RWPE1 (cell line): ENCODE results near the gene OSBPL9.
A peak's percentile ranks its signal among the peaks of the same experiment; 100 is the strongest.
"Not testable (repeated sequence)": the region's sequence is repeated elsewhere in the genome, so short reads cannot be mapped to it uniquely, and the experiment has no call there.

Experiments used
- CTCF ChIA-PET: fragments of 350-600 bp; sonication (Branson Sonifier 250); formaldehyde crosslinking; extraction: SDS; loops from one replicate; lab custom pipeline; 2021; lab: Yijun Ruan, JAX
- POLR2A ChIA-PET: fragments of 400-600 bp; formaldehyde crosslinking; extraction: SDS; loops from one replicate; lab custom pipeline; 2020; ENCODE audit warnings: antibody characterized with exemption; ENCODE audit not compliant: low non-redundant PET; lab: Yijun Ruan, JAX
- DNase-seq: peaks from one replicate; pipeline ENCODE4 v3.0.0; 2012; ENCODE audit warnings: low spot score
- H3K27ac ChIP-seq: fragments of 450-650 bp; 2 replicates; pipeline ENCODE4 v1.5.1; 2017
- TF ChIP-seq, protein P1 (sequence below): fragments of 450-650 bp; conservative IDR thresholded peaks from 2 replicates; pipeline ENCODE4 v1.5.1; 2017; ENCODE audit warnings: low read depth, mild to moderate bottlenecking

The OSBPL9 gene

GRCh38 chr1:51644020-51644419, 27.1 kb downstream of the OSBPL9 start:
- DNase-seq = no peak
- ChIA-PET CTCF (interaction anchor here (0.6 kb wide), 1 partner anchor 108 kb away, joined by 4 read pairs; no protein-coding TSS in a partner anchor), POLR2A (no interaction called here)
- TF ChIP-seq, protein P1, sequence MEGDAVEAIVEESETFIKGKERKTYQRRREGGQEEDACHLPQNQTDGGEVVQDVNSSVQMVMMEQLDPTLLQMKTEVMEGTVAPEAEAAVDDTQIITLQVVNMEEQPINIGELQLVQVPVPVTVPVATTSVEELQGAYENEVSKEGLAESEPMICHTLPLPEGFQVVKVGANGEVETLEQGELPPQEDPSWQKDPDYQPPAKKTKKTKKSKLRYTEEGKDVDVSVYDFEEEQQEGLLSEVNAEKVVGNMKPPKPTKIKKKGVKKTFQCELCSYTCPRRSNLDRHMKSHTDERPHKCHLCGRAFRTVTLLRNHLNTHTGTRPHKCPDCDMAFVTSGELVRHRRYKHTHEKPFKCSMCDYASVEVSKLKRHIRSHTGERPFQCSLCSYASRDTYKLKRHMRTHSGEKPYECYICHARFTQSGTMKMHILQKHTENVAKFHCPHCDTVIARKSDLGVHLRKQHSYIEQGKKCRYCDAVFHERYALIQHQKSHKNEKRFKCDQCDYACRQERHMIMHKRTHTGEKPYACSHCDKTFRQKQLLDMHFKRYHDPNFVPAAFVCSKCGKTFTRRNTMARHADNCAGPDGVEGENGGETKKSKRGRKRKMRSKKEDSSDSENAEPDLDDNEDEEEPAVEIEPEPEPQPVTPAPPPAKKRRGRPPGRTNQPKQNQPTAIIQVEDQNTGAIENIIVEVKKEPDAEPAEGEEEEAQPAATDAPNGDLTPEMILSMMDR = no peak
- H3K27ac ChIP-seq = peak overlapping the region; percentile 88

GRCh38 chr1:51644533-51645197, 27.8 kb downstream of the OSBPL9 start:
- CTCF ChIA-PET = interaction anchor here (0.6 kb wide), 1 partner anchor 107 kb away, joined by 4 read pairs; no protein-coding TSS in a partner anchor
- peak overlapping the region; percentile 88 for H3K27ac ChIP-seq
- TF ChIP-seq, protein P1 = no peak

GRCh38 chr1:51646592-51646991, 29.7 kb downstream of the OSBPL9 start:
- CTCF ChIA-PET, DNase-seq, POLR2A ChIA-PET, H3K27ac ChIP-seq: not testable (repeated sequence)

More at GRCh38 chr1:51644533-51645197, 27.8 kb downstream of the OSBPL9 start:
- POLR2A ChIA-PET = no interaction called here
- DNase-seq = peak; percentile 73

DNA sequence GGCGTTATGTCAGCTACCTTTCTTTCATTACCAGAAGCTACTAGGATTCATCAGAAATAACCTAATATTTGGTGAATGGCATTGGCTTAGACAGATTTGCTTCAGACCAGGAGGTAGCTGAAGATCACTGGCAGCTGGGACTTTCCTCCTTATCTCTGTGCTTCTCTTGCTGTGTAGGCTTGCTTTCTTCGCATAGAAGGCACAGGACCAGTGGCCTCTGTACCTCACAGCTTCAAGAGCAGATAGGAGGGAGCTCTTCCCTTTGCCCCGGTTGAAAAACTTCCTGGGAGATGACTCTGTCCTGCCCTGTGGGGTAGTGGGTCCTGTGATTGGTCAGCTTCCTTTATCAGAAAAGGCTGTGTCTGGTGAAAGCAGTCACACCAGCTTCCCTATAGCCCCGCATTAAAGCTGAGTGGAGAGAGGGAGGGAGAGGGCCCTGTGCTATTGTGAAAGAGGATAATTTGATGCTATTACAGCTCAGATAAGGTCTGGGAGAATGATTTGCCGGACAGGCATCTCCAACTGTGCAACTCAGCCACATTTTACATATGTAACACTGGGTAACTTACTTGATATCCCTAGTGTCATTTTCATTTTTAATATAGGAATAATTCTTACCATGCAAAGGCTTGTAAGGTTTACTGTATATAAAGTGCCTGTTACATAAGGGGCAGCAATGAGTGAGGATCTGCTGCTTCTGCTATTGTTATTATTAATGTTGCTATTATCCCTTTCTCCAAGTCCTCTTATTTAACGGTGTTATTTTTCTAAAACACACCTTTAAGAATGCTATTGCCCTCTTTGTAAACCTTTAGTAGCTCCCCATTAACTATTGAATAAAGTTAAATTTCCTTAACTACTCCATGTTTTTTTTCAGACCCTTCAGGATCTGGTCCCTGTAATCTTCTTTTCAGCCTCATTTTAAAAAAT, 31.6 kb downstream of the OSBPL9 start:
- DNase-seq = no peak
- ChIA-PET POLR2A (no interaction called here), CTCF (interaction anchor here (0.9 kb wide), 1 partner anchor 121 kb away, joined by 3 read pairs; no protein-coding TSS in a partner anchor)
- peak overlapping the region; percentile 52; the same call in 1 of the 2 replicates for H3K27ac ChIP-seq
- TF ChIP-seq, protein P1 = no peak

DNA sequence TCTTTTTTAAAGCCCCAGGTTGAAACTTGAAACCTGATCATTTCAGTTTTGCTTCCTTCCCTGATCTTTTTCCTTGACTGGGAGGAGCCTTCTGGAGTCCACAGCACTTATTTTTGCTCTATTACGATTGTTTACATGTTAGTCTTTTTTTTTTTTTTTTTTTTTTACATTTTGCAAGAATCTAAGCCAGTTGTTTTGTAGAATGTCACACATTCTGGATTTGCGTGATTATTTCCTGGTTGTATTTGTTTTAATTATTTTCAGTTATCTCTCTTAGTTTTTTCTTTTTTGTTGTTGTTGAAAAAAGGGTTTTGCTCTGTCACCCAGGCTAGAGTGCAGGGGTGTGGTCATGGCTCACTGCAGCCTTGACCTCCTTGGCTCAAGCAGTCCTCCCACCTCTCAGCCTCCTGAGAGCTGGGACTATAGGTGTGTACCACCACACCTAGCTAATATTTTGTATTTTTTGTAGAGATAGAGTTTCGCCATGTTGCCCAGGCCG, 32.8 kb downstream of the OSBPL9 start:
- DNase-seq = no peak
- ChIA-PET CTCF (no interaction called here), POLR2A (no interaction called here)
- H3K27ac ChIP-seq = no peak overlapping the region
- TF ChIP-seq, protein P1 = no peak

GRCh38 chr1:51650198-51650597, 33.3 kb downstream of the OSBPL9 start:
- no peak overlapping the region for H3K27ac ChIP-seq
- POLR2A ChIA-PET = no interaction called here
- no peak for DNase-seq

More at GRCh38 chr1:51650198-51650597, 33.3 kb downstream of the OSBPL9 start:
- TF ChIP-seq, protein P1 = no peak
- CTCF ChIA-PET = no interaction called here
